Spleen (tissue), 11 donors: Measurements from ENCODE around the gene TTLL5. TPM values are rescaled to one million over a fixed set of nuclear protein-coding genes. Genes with fewer than 3 reads are reported as not detected.

ENCODE experiments used
- DNase-seq: peaks from one replicate; pipeline ENCODE4 v3.0.0-alpha.2; 2020
- H3K27ac ChIP-seq, 8 donors: fragments of 200-600 bp; sonication (generic) in 7 of 8; 1 replicate in 4 of 8; 2 replicates in 4 of 8; pipeline versions ENCODE4 v1.5.0 to v1.8.0; 2016 to 2021; ENCODE audit warnings: inconsistent platforms in 4 of 8, mild to moderate bottlenecking in 4 of 8, moderate library complexity in 1 of 8
- H3K27me3 ChIP-seq, 7 donors: fragments of 200-600 bp; sonication (generic) in 6 of 7; replicated peaks in 1 of 7; 1 replicate in 4 of 7; 2 replicates in 3 of 7; pipeline versions ENCODE4 v1.5.0 to v1.8.0; 2016 to 2021; ENCODE audit warnings: inconsistent platforms in 3 of 7, mild to moderate bottlenecking in 1 of 7
- H3K36me3 ChIP-seq, 6 donors: fragments of 200-600 bp; sonication (generic) in 5 of 6; 1 replicate in 4 of 6; 2 replicates in 2 of 6; pipeline versions ENCODE4 v1.5.0 to v1.8.0; 2016 to 2021; ENCODE audit warnings: inconsistent platforms in 2 of 6
- H3K4me1 ChIP-seq, 6 donors: fragments of 200-600 bp; sonication (generic) in 5 of 6; 1 replicate in 3 of 6; 2 replicates in 3 of 6; pipeline versions ENCODE4 v1.5.0 to v1.8.0; 2016 to 2021; ENCODE audit warnings: inconsistent platforms in 3 of 6
- H3K4me3 ChIP-seq, 8 donors: fragments of 200-600 bp; sonication (generic) in 7 of 8; 1 replicate in 4 of 8; 2 replicates in 4 of 8; pipeline versions ENCODE4 v1.5.0 to v1.8.0; 2016 to 2021; ENCODE audit warnings: inconsistent platforms in 4 of 8, mild to moderate bottlenecking in 4 of 8, moderate library complexity in 2 of 8
- H3K9me3 ChIP-seq, 8 donors: fragments of 200-600 bp; sonication (generic) in 7 of 8; 1 replicate in 4 of 8; 2 replicates in 4 of 8; pipeline versions ENCODE4 v1.5.0 to v1.8.0; 2016 to 2021; ENCODE audit warnings: inconsistent platforms in 4 of 8
- CTCF ChIP-seq, 11 experiments: fragments of 200-600 bp in 7 of 11; fragments of 450-650 bp in 4 of 11; sonication (generic) in 4 of 11; IDR thresholded peaks in 8 of 11; conservative IDR thresholded peaks in 3 of 11; 1 replicate in 7 of 11; 2 replicates in 4 of 11; pipeline versions ENCODE4 v1.4.0 to v1.8.0; 2016 to 2021; ENCODE audit warnings: antibody characterized with exemption in 11 of 11, inconsistent platforms in 4 of 11, mild to moderate bottlenecking in 1 of 11
- POLR2A ChIP-seq, 3 donors: fragments of 450-650 bp; IDR thresholded peaks; one replicate each; pipeline ENCODE4 v1.5.1; 2017; ENCODE audit warnings: antibody characterized with exemption in 3 of 3, mild to moderate bottlenecking in 1 of 3
- POLR2AphosphoS5 ChIP-seq, 3 donors: sonication (generic); formaldehyde crosslinking; IDR thresholded peaks; one replicate each; pipeline ENCODE4 v1.5.1; 2017; ENCODE audit warnings: antibody characterized with exemption in 3 of 3
- WGBS, 5 donors: extraction: QIAGEN DNeasy Blood & Tissue Kit in 3 of 5; methylation state at CpG; one replicate each; pipeline versions ENCODE4 v1.1.5 to v1.1.7; 2013 to 2018; 5-methylcytosine and 5-hydroxymethylcytosine counted together
- intact Hi-C: fragments of 100-400 bp; cut with DNase I; formaldehyde crosslinking; loops from one replicate; pipeline ENCODE4 v1.15.0; 2023; ENCODE audit warnings: low total_unique reads
- polyA plus RNA-seq, 3 donors: library from polyadenylated mRNA; stranded (reverse); fragments of 200-250 nt; gene quantifications; one replicate each; pipeline ENCODE4 v1.2.1, GENCODE V29; 2013
- total RNA-seq, 7 donors: library from RNA; depleted of rRNA in 3 of 7; stranded (reverse); fragments of >200 nt in 3 of 7; fragmentation: NEBNext Ultra II Directional in 4 of 7; extraction: Animal tissue kit (Norgen Biotek cat#: 25700) in 4 of 7; gene quantifications; one replicate each; pipeline versions ENCODE4 v1.1.0 to v1.2.1, GENCODE V29; 2016 to 2021
- donor health status: healthy with polysubstance abuse.
- donor health status: DM: no; HTN: no; CAD: no; lungs with moderate emphysema.
- donor health status: DM: no; HTN: no; CAD: no.
- donor health status: Bipolar disorder and iron deficiency.
- donor health status: healthy.
- donor health status: DM: no; HTN: no; CAD: no.
- donor health status: DM: yes; HTN: yes; CAD: no.

Gene TTLL5
- total and polyA plus RNA-seq, 10 donors: 4.5 to 44.1 (median 31.6) TPM

DNA sequence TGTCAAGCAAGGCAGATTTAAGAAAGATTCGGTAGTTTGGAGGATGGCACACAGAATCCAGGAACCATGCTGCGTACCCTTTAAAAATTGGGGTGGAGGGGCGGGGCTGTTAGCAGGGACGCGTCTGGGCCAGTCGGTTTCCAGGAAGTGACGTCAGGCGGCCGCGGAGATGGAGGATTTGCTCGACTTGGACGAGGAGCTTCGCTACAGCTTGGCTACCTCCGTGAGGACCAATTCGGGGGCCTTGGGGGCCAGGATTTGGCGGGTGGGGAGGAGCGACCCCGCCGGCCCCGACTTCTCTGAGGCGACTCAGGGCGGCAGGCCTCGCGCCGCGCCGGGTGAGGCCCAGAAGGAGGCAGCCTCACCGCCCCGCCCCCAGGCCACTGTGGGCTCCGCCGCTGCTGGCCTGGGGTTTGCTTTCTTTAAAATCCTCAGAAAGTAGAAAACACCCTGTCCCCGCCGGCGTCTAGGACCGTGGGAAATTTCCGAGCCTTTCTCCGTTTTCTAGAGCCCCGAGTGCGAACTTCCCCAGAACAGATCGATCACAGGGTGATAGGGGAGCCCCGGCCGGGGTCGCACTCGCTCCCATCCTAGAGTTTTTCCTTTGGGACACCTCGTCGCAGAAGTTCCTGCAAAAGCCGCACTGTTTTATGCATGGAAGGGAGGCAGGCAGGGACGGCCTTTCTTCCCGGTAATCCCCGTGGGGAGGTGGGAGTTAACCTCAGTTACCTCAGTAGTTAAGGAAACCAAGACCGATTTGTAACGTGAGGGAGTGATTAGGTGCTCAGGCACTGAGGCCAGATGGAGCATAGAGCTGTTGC lies 324.8 kb downstream of the TTLL5 start, which contains the start of gene IFT43:
Gene IFT43, plus strand, starts transcription at position 146 of the 821 bp plus-strand sequence. Its CDS starts 24 bp downstream, at position 170.
- H3K4me3 ChIP-seq: peak within 1 kb of the TSS; percentile 83 to 99 (median 94)
- no peaks in the 10 kb centered on the region for H3K27me3 ChIP-seq
- TF ChIP-seq POLR2AphosphoS5 (IDR thresholded peaks at IDR 0.05) (peak; percentile 80 to 88 (median 86)), POLR2A (IDR thresholded peaks at IDR 0.05) (no peak), CTCF (IDR thresholded peaks at IDR 0.05 in 8 of 11, conservative IDR thresholded peaks at IDR 0.05 in 3 of 11) (no peak)
- DNase-seq: peak; percentile 98
- intact Hi-C loops: no loop called here
- H3K4me1 ChIP-seq: peaks cover 8 to 75% (median 57%) of the 10 kb centered on the region in 6 donors
- WGBS, 5 donors: 0% methylated on average over 35 to 52 of the region's 52 CpGs
- H3K27ac ChIP-seq: peak within 1 kb of the TSS; percentile 58 to 92 (median 87)
- H3K36me3 ChIP-seq: peaks cover 0 to 14% (median 0%) of the 10 kb centered on the region in 6 donors
- H3K9me3 ChIP-seq: no peaks in the 10 kb centered on the region

DNA sequence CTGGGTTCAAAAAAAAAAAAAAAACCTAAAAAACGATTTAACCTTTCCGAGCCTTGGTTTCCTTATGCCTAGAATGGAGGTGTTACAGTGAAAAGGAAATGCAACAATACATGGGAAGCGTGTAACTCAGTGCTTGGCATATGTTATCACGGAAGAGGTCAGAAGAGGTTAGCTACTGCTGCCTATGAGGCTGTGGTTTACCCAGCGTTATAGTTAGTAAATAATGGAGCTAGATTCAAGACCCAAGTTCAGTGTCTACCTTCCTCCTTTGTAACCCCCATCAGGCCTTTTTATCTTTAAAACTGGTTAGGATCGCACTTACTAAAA lies 325.4 kb downstream of the TTLL5 start:
- Histone ChIP-seq H3K4me1 (peaks cover 8 to 69% (median 51%) of the 10 kb centered on the region in 6 donors), H3K9me3 (no peaks in the 10 kb centered on the region), H3K27ac (peak overlapping the region in 7 of 8 donors; percentile 82 to 92 (median 89)), H3K27me3 (no peaks in the 10 kb centered on the region), H3K4me3 (peak overlapping the region; percentile 83 to 99 (median 94)), H3K36me3 (peaks cover 0 to 16% (median 0%) of the 10 kb centered on the region in 6 donors)
- TF ChIP-seq POLR2A (IDR thresholded peaks at IDR 0.05): no peak
- TF ChIP-seq POLR2AphosphoS5 (IDR thresholded peaks at IDR 0.05): no peak
- TF ChIP-seq CTCF (IDR thresholded peaks at IDR 0.05 in 8 of 11, conservative IDR thresholded peaks at IDR 0.05 in 3 of 11): no peak
- WGBS, 5 donors: 31 to 46% (median 40%) methylated on average over 6 of the region's 6 CpGs
- DNase-seq: no peak
- intact Hi-C loops: no loop called here

DNA sequence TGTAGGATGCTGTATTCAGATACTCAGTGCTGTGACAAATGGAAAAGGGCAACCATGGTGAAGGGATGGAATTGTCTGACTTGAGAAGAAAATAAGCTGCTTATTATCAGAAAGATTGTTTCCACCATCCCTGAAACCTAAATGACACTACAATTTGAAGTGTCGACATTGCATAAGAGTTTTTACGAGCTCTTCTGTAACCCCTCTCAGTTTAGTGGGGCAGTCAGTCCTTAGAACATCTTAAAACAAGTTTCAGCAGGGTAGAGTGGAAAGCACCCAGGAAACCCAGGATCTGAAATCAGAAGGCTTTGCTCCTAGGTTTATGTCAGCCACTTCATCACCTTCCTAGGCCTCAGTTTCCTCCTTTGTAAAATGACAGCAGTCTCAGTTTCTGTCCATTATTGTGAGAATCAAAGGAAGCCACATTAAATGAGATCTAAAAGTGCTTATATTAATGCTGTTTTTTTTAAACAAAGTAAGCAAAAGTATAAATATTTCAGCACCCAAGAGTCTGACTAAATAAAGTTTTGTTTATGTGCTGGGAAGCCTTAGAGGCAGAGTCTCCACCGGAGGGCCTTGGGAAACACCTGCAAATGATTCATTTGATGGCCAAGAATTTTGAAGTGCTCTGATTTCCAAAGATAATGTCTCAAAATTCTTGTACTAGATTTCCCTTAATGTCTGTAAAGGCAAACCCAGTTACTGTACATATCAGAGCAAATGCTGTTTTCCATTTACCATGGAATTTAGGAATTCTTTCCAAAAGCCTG lies 326.3 kb downstream of the TTLL5 start:
- Histone ChIP-seq H3K27ac (peak overlapping the region in 2 of 8 donors; percentile 69 to 81), H3K4me1 (peaks cover 8 to 61% (median 46%) of the 10 kb centered on the region in 6 donors), H3K27me3 (no peaks in the 10 kb centered on the region), H3K9me3 (no peaks in the 10 kb centered on the region), H3K36me3 (peaks cover 0 to 26% (median 4%) of the 10 kb centered on the region in 6 donors), H3K4me3 (no peak overlapping the region)
- TF ChIP-seq POLR2A (IDR thresholded peaks at IDR 0.05): no peak
- TF ChIP-seq CTCF (IDR thresholded peaks at IDR 0.05 in 8 of 11, conservative IDR thresholded peaks at IDR 0.05 in 3 of 11): no peak
- no peak for TF ChIP-seq POLR2AphosphoS5 (IDR thresholded peaks at IDR 0.05)
- no peak for DNase-seq
- 76 to 87% (median 78%) methylated on average over 3 of the region's 3 CpGs for WGBS, 5 donors
- intact Hi-C loops: no loop called here
